H9 (cell line): ENCODE data around the gene ELL3. TPM values are rescaled to one million over a fixed set of nuclear protein-coding genes. Genes with fewer than 3 reads are reported as not detected.

ENCODE experiments used
- DNase-seq: peaks from one replicate; pipeline ENCODE4 v3.0.0-alpha.2; 2017
- H2AFZ ChIP-seq: one replicate; pipeline ENCODE4 v1.6.1; 2013; ENCODE audit warnings: mild to moderate bottlenecking, low read length, control low read depth, moderate library complexity
- H2AK5ac ChIP-seq: 2 replicates; pipeline ENCODE4 v1.6.1; 2013; ENCODE audit warnings: low read length, control low read depth, mixed read lengths; ENCODE audit not compliant: insufficient read length
- H2BK120ac ChIP-seq: one replicate; pipeline ENCODE4 v1.6.1; 2013; ENCODE audit warnings: low read depth, mild to moderate bottlenecking, low read length, control low read depth, inconsistent platforms; ENCODE audit not compliant: poor library complexity, severe bottlenecking
- H2BK12ac ChIP-seq: 2 replicates; pipeline ENCODE4 v1.6.1; 2013; ENCODE audit warnings: low read length, control low read depth, mixed read lengths, low read depth; ENCODE audit not compliant: insufficient read length
- H2BK15ac ChIP-seq: 2 replicates; pipeline ENCODE4 v1.6.1; 2013; ENCODE audit warnings: low read depth, low read length, control low read depth
- H2BK20ac ChIP-seq: one replicate; pipeline ENCODE4 v1.6.1; 2013; ENCODE audit warnings: low read depth, mild to moderate bottlenecking, low read length, control low read depth, inconsistent platforms; ENCODE audit not compliant: poor library complexity, severe bottlenecking
- H2BK5ac ChIP-seq: 2 replicates; pipeline ENCODE4 v1.6.1; 2013; ENCODE audit warnings: low read length, control low read depth, mixed read lengths; ENCODE audit not compliant: insufficient read length
- H3K14ac ChIP-seq: 2 replicates; pipeline ENCODE4 v1.6.1; 2013; ENCODE audit warnings: low read length, control low read depth; ENCODE audit not compliant: insufficient read depth
- H3K18ac ChIP-seq: 2 replicates; pipeline ENCODE4 v1.6.1; 2013; ENCODE audit warnings: low read depth, mild to moderate bottlenecking, mixed read lengths, low read length, control low read depth; ENCODE audit not compliant: insufficient read length
- H3K23ac ChIP-seq: 2 replicates; pipeline ENCODE4 v1.6.1; 2013; ENCODE audit warnings: low read length, control low read depth, mixed read lengths, low read depth; ENCODE audit not compliant: insufficient read length
- H3K23me2 ChIP-seq: 2 replicates; pipeline ENCODE4 v1.6.1; 2013; ENCODE audit warnings: low read depth, mild to moderate bottlenecking, mixed read lengths, low read length, control low read depth; ENCODE audit not compliant: insufficient read length, poor library complexity, severe bottlenecking
- H3K27ac ChIP-seq: 2 replicates; pipeline ENCODE4 v1.5.1; 2013; ENCODE audit warnings: low read length, control low read depth, mixed read lengths, low read depth; ENCODE audit not compliant: insufficient read length
- H3K27me3 ChIP-seq: 2 replicates; pipeline ENCODE4 v1.6.1; 2013; ENCODE audit warnings: low read length, control low read depth, inconsistent platforms; ENCODE audit not compliant: insufficient read depth
- H3K4ac ChIP-seq: 2 replicates; pipeline ENCODE4 v1.6.1; 2013; ENCODE audit warnings: low read depth, mild to moderate bottlenecking, control low read depth, inconsistent platforms, low read length, moderate library complexity
- H3K4me1 ChIP-seq: 2 replicates; pipeline ENCODE4 v1.6.1; 2013; ENCODE audit warnings: low read length, control low read depth, inconsistent platforms; ENCODE audit not compliant: insufficient read depth
- H3K4me2 ChIP-seq: 2 replicates; pipeline ENCODE4 v1.6.1; 2013; ENCODE audit warnings: low read length, control low read depth, mixed read lengths; ENCODE audit not compliant: insufficient read length, insufficient read depth
- H3K56ac ChIP-seq: 2 replicates; pipeline ENCODE4 v1.6.1; 2013; ENCODE audit warnings: low read depth, mild to moderate bottlenecking, mixed read lengths, low read length, control low read depth; ENCODE audit not compliant: insufficient read length
- H3K79me1 ChIP-seq: 2 replicates; pipeline ENCODE4 v1.6.1; 2013; ENCODE audit warnings: low read depth, mild to moderate bottlenecking, moderate library complexity, low read length, control low read depth, inconsistent platforms; ENCODE audit not compliant: insufficient read depth, poor library complexity, severe bottlenecking
- H3K79me2 ChIP-seq: 2 replicates; pipeline ENCODE4 v1.6.1; 2013; ENCODE audit warnings: low read length, control low read depth, inconsistent platforms; ENCODE audit not compliant: insufficient read depth
- H3K9ac ChIP-seq: 2 replicates; pipeline ENCODE4 v1.6.1; 2013; ENCODE audit warnings: low read length, control low read depth, mixed read lengths; ENCODE audit not compliant: insufficient read length; ENCODE audit errors: extremely low read depth
- H3K9me3 ChIP-seq: one replicate; pipeline ENCODE4 v1.6.1; 2013; ENCODE audit warnings: low read depth, low read length, inconsistent platforms; ENCODE audit not compliant: control insufficient read depth
- H3T11ph ChIP-seq: one replicate; pipeline ENCODE4 v1.6.1; 2013; ENCODE audit warnings: mild to moderate bottlenecking, low read length, control low read depth, inconsistent platforms
- H4K20me1 ChIP-seq: one replicate; pipeline ENCODE4 v1.6.1; 2013; ENCODE audit not compliant: control insufficient read depth, insufficient read length, insufficient read depth
- H4K5ac ChIP-seq: 2 replicates; pipeline ENCODE4 v1.6.1; 2013; ENCODE audit warnings: low read depth, mild to moderate bottlenecking, mixed read lengths, low read length, control low read depth; ENCODE audit not compliant: insufficient read length
- H4K8ac ChIP-seq: replicated peaks from 2 replicates; pipeline ENCODE4 v1.6.1; 2013; ENCODE audit warnings: low read length, control low read depth, mixed read lengths, low read depth; ENCODE audit not compliant: insufficient read length
- H4K91ac ChIP-seq: 2 replicates; pipeline ENCODE4 v1.6.1; 2013; ENCODE audit warnings: low read depth, mild to moderate bottlenecking, moderate library complexity, mixed read lengths, low read length, control low read depth; ENCODE audit not compliant: insufficient read length
- H3K27ac Mint-ChIP-seq, 3 experiments: 2 replicates in 2 of 3; 3 replicates in 1 of 3; pipeline ENCODE4 v1.8.0; 2020 to 2021; ENCODE audit warnings: mixed read lengths in 3 of 3, mild to moderate bottlenecking in 1 of 3, moderate library complexity in 1 of 3
- H3K27me3 Mint-ChIP-seq: 2 replicates; pipeline ENCODE4 v1.8.0; 2021; ENCODE audit warnings: low read depth, mild to moderate bottlenecking, moderate library complexity, mixed read lengths
- H3K36me3 Mint-ChIP-seq, 3 experiments: 2 replicates in 2 of 3; 3 replicates in 1 of 3; pipeline ENCODE4 v1.8.0; 2020 to 2021; ENCODE audit warnings: low read depth in 3 of 3, mixed read lengths in 3 of 3; ENCODE audit not compliant: insufficient read depth in 1 of 3
- H3K4me1 Mint-ChIP-seq, 2 experiments: 2 replicates each; pipeline ENCODE4 v1.8.0; 2020; ENCODE audit warnings: mixed read lengths in 2 of 2
- H3K4me3 Mint-ChIP-seq, 2 experiments: 2 replicates in 1 of 2; 3 replicates in 1 of 2; pipeline ENCODE4 v1.8.0; 2020 to 2021; ENCODE audit warnings: mild to moderate bottlenecking in 2 of 2, mixed read lengths in 2 of 2, moderate library complexity in 1 of 2
- H3K9me3 Mint-ChIP-seq, 2 experiments: 2 replicates in 1 of 2; 3 replicates in 1 of 2; pipeline ENCODE4 v1.8.0; 2020; ENCODE audit warnings: mild to moderate bottlenecking in 2 of 2, mixed read lengths in 2 of 2, moderate library complexity in 1 of 2
- WGBS: extraction: QIAGEN DNeasy Blood & Tissue Kit; methylation state at CpG from one replicate; pipeline ENCODE4 v1.1.7; 2013; ENCODE audit warnings: missing lambda C conversion rate, low lambda C conversion rate, mixed read lengths; ENCODE audit not compliant: insufficient read length; ENCODE audit errors: extremely low coverage; 5-methylcytosine and 5-hydroxymethylcytosine counted together
- total RNA-seq: library from RNA; stranded (reverse); gene quantifications from 2 replicates; pipeline ENCODE4 v1.2.1, GENCODE V29; 2021
- TF ChIP-seq, protein P1 (sequence below): fragments of 200-600 bp; sonication (generic); conservative IDR thresholded peaks from 3 replicates; pipeline ENCODE4 v1.8.0; 2021; ENCODE audit warnings: antibody characterized with exemption, mild to moderate bottlenecking

Gene ELL3
- total RNA-seq, 1 experiment from 2014 or later, result 6.4 TPM

DNA sequence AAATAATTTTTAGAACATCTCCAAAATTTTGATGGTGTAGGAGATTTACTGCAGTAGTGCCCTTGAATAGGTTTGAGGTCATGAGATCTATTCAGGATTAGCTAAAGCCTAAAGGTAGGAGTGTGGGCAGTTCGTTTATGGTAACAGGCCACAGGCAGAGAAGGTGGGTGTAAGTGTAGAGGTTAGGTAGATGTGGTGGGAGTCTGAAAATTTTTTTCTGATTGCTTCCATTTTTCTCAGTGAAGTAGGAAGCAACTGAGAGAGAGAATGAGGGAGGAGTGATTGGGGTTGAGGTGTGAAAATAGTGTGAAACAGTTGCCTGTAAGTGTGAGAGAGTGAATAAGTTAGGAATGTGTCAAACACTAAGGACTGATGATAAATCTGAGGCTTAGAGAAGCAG lies 2.2 kb upstream of the ELL3 start:
- H3K14ac ChIP-seq, result no peak overlapping the region
- no peaks in the 10 kb centered on the region for H4K20me1 ChIP-seq
- no peak overlapping the region for H3K27ac Mint-ChIP-seq
- TF ChIP-seq, protein P1, sequence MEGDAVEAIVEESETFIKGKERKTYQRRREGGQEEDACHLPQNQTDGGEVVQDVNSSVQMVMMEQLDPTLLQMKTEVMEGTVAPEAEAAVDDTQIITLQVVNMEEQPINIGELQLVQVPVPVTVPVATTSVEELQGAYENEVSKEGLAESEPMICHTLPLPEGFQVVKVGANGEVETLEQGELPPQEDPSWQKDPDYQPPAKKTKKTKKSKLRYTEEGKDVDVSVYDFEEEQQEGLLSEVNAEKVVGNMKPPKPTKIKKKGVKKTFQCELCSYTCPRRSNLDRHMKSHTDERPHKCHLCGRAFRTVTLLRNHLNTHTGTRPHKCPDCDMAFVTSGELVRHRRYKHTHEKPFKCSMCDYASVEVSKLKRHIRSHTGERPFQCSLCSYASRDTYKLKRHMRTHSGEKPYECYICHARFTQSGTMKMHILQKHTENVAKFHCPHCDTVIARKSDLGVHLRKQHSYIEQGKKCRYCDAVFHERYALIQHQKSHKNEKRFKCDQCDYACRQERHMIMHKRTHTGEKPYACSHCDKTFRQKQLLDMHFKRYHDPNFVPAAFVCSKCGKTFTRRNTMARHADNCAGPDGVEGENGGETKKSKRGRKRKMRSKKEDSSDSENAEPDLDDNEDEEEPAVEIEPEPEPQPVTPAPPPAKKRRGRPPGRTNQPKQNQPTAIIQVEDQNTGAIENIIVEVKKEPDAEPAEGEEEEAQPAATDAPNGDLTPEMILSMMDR, result no peak
- H2AK5ac ChIP-seq, result no peak overlapping the region
- H2BK12ac ChIP-seq, result no peak overlapping the region
- H3K4me1 Mint-ChIP-seq, result peaks cover 12 to 13% of the 10 kb centered on the region in 2 experiments
- H3K27ac ChIP-seq, result no peak overlapping the region
- no peak overlapping the region for H3K23ac ChIP-seq
- no CpG with 5 or more reads among the region's 1 CpG for WGBS
- H2BK120ac ChIP-seq, result no peak overlapping the region
- H3K4ac ChIP-seq, result no peak overlapping the region
- H3K27me3 ChIP-seq, result no peaks in the 10 kb centered on the region
- H3K9me3 ChIP-seq, result no peaks in the 10 kb centered on the region
- no peak overlapping the region for H3K56ac ChIP-seq
- no peaks in the 10 kb centered on the region; the same call in 1 of the 2 replicates for H3K4me1 ChIP-seq
- H4K5ac ChIP-seq, result no peak overlapping the region
- H3K9ac ChIP-seq, result no peak overlapping the region
- no peak overlapping the region for H2BK5ac ChIP-seq
- no peak overlapping the region for H3T11ph ChIP-seq
- no peaks in the 10 kb centered on the region for H3K79me1 ChIP-seq
- peaks cover 0 to 9% (median 0%) of the 10 kb centered on the region in 3 experiments; a peak in 2 of 7 replicates for H3K36me3 Mint-ChIP-seq
- peaks cover 2% of the 10 kb centered on the region for H3K27me3 Mint-ChIP-seq
- H3K4me2 ChIP-seq, result no peak overlapping the region
- H2BK20ac ChIP-seq, result no peak overlapping the region
- H3K9me3 Mint-ChIP-seq, result no peaks in the 10 kb centered on the region; a peak in 1 of 5 replicates
- H3K18ac ChIP-seq, result no peak overlapping the region
- no peak overlapping the region for H4K91ac ChIP-seq
- H2AFZ ChIP-seq, result no peak overlapping the region
- H3K23me2 ChIP-seq, result peaks cover 13% of the 10 kb centered on the region
- H3K4me3 Mint-ChIP-seq, result no peak overlapping the region
- H4K8ac ChIP-seq, result no peak overlapping the region
- no peak overlapping the region for H2BK15ac ChIP-seq
- no peak for DNase-seq
- H3K79me2 ChIP-seq, result no peaks in the 10 kb centered on the region
